NT2/D1 (cell line): Measurements from ENCODE around the gene PIGP.
"Not testable (repeated sequence)": the region's sequence is repeated elsewhere in the genome, so short reads cannot be mapped to it uniquely, and the experiment has no call there.

Experiments used
- DNase-seq: peaks from one replicate; pipeline ENCODE4 v3.0.0-alpha.2; 2011; ENCODE audit warnings: low read depth, low spot score
- H3K27me3 ChIP-seq: 2 replicates; pipeline ENCODE4 v1.6.0; 2011; ENCODE audit warnings: mild to moderate bottlenecking; ENCODE audit not compliant: insufficient read length, insufficient read depth
- H3K36me3 ChIP-seq: 2 replicates; pipeline ENCODE4 v1.6.1; 2011; ENCODE audit warnings: mild to moderate bottlenecking, low read length, mixed read lengths; ENCODE audit not compliant: insufficient read depth, insufficient read length
- H3K4me1 ChIP-seq: 2 replicates; pipeline ENCODE4 v1.5.1; 2011; ENCODE audit not compliant: insufficient read depth, insufficient read length
- H3K4me3 ChIP-seq: 2 replicates; pipeline ENCODE4 v1.5.1; 2011; ENCODE audit warnings: low read depth; ENCODE audit not compliant: insufficient read length
- H3K9ac ChIP-seq: 2 replicates; pipeline ENCODE4 v1.6.0; 2011; ENCODE audit warnings: low read depth; ENCODE audit not compliant: insufficient read length
- H3K9me3 ChIP-seq: 2 replicates; pipeline ENCODE4 v1.5.1; 2011; ENCODE audit warnings: mild to moderate bottlenecking, low read length; ENCODE audit not compliant: insufficient read depth
- SUZ12 ChIP-seq: IDR thresholded peaks from 2 replicates; pipeline ENCODE4 v1.6.1; 2011; ENCODE audit not compliant: insufficient read length, insufficient read depth; ENCODE audit errors: extremely low read depth
- YY1 ChIP-seq: IDR thresholded peaks from 2 replicates; pipeline ENCODE4 v1.6.1; 2011; ENCODE audit not compliant: insufficient read length, insufficient read depth
- ZNF274 ChIP-seq: IDR thresholded peaks from 2 replicates; pipeline ENCODE4 v1.6.1; 2011; ENCODE audit warnings: mild to moderate bottlenecking, low read depth, low read length

PIGP gene

DNA sequence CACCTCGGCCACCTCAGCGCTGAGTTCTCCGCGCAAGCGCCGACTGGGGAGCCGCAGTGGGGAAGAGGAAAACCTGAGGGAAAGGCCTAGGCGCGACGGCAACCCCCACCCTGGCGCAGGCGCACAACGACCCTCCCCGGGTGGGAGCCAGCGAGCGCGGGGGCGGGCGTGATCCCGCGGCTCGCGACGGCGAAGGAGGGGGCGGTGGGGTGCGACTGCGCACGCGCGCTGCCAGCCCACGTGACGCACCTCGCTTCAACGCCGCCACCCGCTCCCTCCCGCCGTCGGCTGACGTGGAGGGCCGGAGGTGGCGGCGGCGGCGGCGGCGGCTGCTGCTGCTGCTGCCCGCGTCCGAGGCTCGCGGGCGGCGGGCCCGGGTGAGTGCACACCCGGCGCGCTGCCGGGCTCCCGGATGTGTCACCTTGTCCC is at the start of gene PIGP, which contains the start of gene TTC3:
Gene PIGP, minus strand, starts transcription at position 84 of the 429 bp plus-strand sequence. CDS start 556 bp downstream, outside the sequence.
Gene TTC3, plus strand, starts transcription at position 267 of the 429 bp plus-strand sequence. CDS start 14,004 bp downstream, outside the sequence.
- H3K4me1 ChIP-seq, result peaks cover 11% of the 10 kb centered on the region
- peak within 1 kb of the TSS; percentile 92 for H3K9ac ChIP-seq
- peaks cover 17% of the 10 kb centered on the region for H3K27me3 ChIP-seq
- no peak for TF ChIP-seq SUZ12
- no peak for TF ChIP-seq ZNF274
- TF ChIP-seq YY1, result no peak
- peak within 1 kb of the TSS; percentile 91 for H3K4me3 ChIP-seq
- H3K9me3 ChIP-seq, result no peaks in the 10 kb centered on the region; the same call in 1 of the 2 replicates
- peaks cover 18% of the 10 kb centered on the region for H3K36me3 ChIP-seq
- peak; percentile 92 for DNase-seq

DNA sequence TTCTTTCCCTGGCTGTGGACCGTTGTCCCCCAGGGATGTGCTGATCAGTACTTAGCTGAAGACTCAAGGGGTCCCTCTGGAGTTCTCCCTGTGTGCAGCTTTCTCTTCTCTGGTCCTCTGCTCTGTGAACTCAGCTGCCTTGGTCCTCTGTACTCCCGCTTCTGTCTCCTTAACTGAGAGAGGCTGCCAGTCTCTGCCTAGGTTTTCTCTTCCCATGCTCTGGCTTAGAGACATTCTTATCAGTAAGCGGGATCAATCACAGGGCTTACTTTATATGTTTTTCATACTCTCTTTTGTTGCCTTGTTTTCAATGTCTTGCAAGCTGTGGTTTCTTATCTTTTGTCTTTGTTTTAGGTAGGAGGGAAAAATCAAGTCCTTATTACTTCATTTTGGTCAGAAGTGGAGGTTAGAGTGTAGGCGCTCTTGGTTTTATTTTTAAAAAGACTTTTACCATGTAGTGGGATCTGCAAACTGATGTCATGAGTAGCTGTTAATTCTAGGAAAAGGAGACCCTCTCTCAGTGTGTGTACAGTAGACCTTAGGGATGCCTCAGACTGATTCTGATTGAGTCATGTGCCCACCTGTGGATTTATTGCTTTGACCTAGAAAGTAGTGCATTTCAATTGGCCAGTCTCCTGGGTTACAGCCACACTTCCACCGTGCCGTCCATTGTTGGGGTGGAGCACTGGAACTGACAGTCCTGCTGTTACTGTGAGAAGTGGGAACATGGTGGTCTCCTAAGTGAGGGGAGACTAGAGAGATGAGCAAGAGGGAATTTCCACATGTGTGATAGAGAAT is 46.7 kb upstream of the PIGP start:
- Histone ChIP-seq H3K9me3 (no peaks in the 10 kb centered on the region), H3K4me3 (no peak overlapping the region), H3K9ac (no peak overlapping the region), H3K36me3 (peaks cover 20% of the 10 kb centered on the region), H3K27me3 (no peaks in the 10 kb centered on the region), H3K4me1 (no peaks in the 10 kb centered on the region)
- DNase-seq, result peak; percentile 28
- TF ChIP-seq SUZ12 (no peak), YY1 (no peak), ZNF274 (no peak)

DNA sequence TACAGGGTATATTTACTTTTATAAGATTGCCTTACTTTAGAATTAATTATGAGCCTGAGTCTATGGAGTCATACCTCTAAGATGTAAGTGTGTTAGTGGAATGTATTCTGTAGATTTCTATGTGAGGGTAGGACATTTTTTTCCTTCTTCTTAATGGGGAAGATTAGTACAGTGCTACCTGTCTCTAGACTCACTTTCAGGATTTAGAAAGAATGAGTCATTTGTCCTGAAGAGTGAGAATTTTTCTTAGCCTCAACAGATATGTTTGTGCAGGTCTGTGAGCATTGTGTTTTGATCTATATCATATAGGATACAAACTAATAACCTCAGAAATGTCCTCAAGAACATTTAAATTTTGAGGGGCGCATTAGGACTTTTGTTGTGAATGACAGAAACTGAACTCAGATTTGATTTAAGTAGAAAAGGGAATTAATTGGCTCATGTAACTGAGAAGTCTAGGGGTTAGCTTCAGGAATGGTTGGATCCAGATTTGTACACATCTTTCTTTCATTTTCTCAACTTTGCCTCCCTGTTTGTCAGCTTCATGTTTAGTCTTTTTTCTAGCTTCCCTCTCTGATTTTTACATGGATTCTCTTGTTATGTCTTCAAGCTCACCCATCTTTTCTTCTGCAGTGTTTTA is 45.4 kb upstream of the PIGP start:
- H3K36me3 ChIP-seq, result peaks cover 20% of the 10 kb centered on the region

DNA sequence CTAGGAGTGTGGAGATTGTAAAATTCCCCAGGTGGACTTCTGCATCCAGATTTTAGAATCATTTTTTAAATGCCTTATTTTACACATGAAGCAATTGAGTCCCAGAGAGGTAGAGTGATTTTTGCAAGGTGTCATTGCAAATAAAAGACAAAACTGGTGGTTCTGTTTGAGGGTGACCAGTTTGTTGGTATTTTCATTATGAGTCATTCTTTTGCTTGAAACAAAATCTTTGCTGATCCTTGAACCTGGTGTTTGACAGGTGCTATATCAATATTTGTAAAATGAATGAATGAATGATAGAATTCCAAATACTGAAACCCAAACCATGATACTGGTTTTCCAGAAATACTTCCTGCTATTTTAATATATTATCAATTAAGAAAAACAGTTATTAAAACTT is 44.3 kb upstream of the PIGP start:
- Histone ChIP-seq H3K4me1 (no peaks in the 10 kb centered on the region), H3K4me3 (no peak overlapping the region), H3K27me3 (no peaks in the 10 kb centered on the region), H3K9ac (no peak overlapping the region), H3K36me3 (peaks cover 10% of the 10 kb centered on the region), H3K9me3 (no peaks in the 10 kb centered on the region)
- no peak for DNase-seq
- no peak for TF ChIP-seq SUZ12
- no peak for TF ChIP-seq ZNF274
- TF ChIP-seq YY1, result no peak

More for the DNA sequence above, 45.4 kb upstream of the PIGP start:
- H3K9ac ChIP-seq, result no peak overlapping the region
- no peak for DNase-seq
- H3K4me3 ChIP-seq, result no peak overlapping the region
- no peak for TF ChIP-seq YY1
- no peak for TF ChIP-seq SUZ12
- TF ChIP-seq ZNF274, result no peak
- no peaks in the 10 kb centered on the region for H3K9me3 ChIP-seq
- no peaks in the 10 kb centered on the region for H3K27me3 ChIP-seq
- H3K4me1 ChIP-seq, result no peaks in the 10 kb centered on the region

DNA sequence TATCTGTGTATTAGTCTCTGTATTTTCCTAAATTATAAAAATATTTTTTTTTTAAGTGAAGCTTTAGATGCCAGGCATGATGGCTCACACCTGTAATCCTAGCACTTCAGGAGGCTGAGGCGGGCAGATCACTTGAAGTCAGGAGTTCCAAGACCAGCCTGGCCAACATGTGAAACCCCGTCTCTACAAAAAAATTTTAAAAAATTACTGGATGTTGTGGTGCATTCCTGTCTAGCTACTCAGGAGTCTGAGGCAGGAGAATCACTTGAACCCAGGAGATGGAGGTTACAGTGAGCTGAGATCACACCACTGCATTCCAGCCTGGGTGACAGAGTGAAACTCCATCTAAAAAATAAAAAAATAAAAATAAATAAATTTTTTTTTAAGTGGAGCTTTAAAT is 43.6 kb upstream of the PIGP start:
- H3K27me3 ChIP-seq, DNase-seq, H3K4me1 ChIP-seq, H3K9me3 ChIP-seq, H3K9ac ChIP-seq, H3K4me3 ChIP-seq: not testable (repeated sequence)
- peaks cover 10% of the 10 kb centered on the region for H3K36me3 ChIP-seq

DNA sequence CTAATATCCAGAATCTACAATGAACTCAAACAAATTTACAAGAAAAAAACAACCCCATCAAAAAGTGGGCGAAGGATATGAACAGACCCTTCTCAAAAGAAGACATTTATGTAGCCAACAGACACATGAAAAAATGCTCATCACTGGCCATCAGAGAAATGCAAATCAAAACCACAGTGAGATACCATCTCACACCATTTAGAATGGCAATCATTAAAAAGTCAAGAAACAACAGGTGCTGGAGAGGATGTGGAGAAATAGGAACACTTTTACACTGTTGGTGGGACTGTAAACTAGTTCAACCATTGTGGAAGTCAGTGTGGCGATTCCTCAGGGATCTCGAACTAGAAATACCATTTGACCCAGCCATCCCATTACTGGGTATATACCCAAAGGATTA is 41.4 kb upstream of the PIGP start:
- DNase-seq, H3K4me3 ChIP-seq, H3K27me3 ChIP-seq, H3K9me3 ChIP-seq, H3K4me1 ChIP-seq, H3K9ac ChIP-seq, H3K36me3 ChIP-seq: not testable (repeated sequence)

DNA sequence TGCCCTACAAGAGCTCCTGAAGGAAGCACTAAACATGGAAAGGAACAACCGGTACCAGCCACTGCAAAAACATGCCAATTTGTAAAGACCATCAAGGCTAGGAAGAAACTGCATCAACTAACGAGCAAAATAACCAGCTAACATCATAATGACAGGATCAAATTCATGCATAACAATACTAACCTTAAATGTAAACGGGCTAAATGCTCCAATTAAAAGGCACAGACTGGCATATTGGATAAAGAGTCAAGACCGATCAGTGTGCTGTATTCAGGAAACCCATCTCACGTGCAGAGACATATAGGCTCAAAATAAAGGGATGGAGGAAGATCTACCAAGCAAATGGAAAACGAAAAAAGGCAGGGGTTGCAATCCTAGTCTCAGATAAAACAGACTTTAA is 38.2 kb upstream of the PIGP start:
- Histone ChIP-seq H3K36me3 (peaks cover 20% of the 10 kb centered on the region), H3K9me3 (peaks cover 31% of the 10 kb centered on the region)
- DNase-seq, H3K27me3 ChIP-seq, H3K9ac ChIP-seq, H3K4me1 ChIP-seq, H3K4me3 ChIP-seq: not testable (repeated sequence)

DNA sequence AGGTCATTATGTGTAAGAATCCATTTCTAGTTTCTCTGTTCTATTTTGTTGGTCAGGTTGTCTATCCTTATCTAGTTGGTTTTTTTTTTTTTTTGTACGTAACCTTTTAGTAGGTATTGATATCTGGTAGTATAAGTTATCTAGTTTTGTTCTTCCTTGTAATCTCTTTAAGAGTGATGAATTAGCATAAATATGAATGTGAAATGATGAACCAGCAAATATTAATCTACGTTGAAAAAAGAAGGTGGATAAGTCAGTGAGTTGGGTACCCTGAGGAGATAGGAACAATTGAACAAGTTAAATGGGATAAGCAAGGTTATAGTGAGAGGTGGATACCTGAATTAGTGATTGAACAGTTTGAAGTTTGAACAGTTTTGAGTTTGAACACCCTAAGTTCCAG is 34.1 kb upstream of the PIGP start:
- Histone ChIP-seq H3K36me3 (peaks cover 13% of the 10 kb centered on the region), H3K9me3 (peaks cover 31% of the 10 kb centered on the region), H3K9ac (no peak overlapping the region), H3K27me3 (no peaks in the 10 kb centered on the region), H3K4me3 (no peak overlapping the region), H3K4me1 (no peaks in the 10 kb centered on the region)
- TF ChIP-seq ZNF274 (no peak), SUZ12 (no peak), YY1 (no peak)
- DNase-seq, result no peak

DNA sequence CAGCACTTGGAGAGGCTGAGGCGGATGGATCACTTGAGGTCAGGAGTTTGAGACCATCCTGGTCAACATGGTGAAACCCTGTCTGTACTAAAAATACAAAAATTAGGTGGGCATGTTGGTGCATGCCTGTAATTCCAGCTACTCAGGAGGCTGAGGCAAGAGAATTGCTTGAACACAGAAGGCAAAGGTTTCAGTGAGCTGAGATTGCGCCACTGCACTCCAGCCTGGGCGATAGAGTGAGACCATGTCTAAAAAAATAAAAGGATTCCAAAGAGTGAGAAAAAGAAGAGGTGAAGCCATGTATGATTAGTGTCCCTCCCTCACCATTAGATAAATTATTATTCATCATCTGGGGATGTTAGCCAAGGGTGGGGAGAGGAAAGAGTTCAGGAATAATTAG is 29.9 kb upstream of the PIGP start:
- H3K27me3 ChIP-seq, H3K4me1 ChIP-seq: not testable (repeated sequence)

More for the DNA sequence above, 29.9 kb upstream of the PIGP start:
- H3K4me3 ChIP-seq, DNase-seq, H3K9ac ChIP-seq: not testable (repeated sequence)
- peaks cover 24% of the 10 kb centered on the region for H3K36me3 ChIP-seq
- peaks cover 16% of the 10 kb centered on the region for H3K9me3 ChIP-seq
